ENCODE data around the gene FIBCD1.

DNA sequence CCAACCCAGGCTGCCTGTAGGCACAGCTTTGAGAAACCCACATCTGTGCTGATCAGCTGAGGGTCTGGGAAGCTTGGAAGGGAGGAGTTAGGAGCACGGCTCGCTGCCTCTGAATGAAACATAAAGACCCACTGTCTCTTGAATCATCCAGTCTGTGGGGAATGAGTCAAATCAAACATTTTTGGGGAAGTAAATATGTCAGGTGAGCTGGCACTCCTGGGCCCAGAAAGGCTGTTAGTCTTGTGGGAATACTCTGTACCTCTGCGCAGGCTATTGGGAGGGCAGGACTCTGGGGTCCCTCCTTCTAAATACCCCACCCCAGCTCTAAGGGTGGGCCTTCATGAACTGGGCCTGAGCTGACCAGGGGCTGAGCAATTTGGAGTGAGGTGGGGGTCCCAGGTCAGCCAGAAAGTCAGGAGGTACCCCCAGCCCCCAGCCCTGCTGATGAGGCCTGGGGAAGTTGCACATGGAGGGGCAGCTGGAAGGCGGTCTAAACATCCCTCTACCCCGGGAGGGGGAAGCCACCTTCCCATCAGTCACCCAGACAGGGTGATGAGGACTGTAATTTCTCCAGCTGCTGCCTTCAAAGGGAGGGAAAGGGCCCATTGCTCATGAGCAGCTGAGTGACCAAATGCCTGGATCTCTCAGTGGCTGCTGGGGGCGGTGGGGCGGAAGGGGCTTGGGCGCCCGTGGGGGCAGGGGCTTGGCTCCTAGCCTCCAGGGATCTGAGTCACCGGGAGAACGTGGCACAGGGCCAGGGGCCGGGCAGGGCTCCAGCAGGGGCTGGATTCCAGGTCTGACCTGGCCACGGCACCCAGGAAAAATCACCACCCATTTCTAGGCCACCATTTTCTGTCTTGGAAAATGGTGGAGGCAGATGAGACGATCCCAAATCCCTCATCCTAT is 10.8 kb downstream of the FIBCD1 start:
- TF ChIP-seq POLR2A (IDR thresholded peaks at IDR 0.05) (no peak), CTCF (IDR thresholded peaks at IDR 0.05) (no peak)
